Right lung (tissue), 5 donors: ENCODE results near the gene CHMP4B. TPM values are rescaled to one million over a fixed set of nuclear protein-coding genes. Genes with fewer than 3 reads are reported as not detected.

Experiments
- DNase-seq, 2 donors: peaks; one replicate each; pipeline ENCODE4 v3.0.0-alpha.2; 2013
- polyA plus RNA-seq, 5 donors: library from polyadenylated mRNA; unstranded; fragments of 120-200 nt; gene quantifications; one replicate each; pipeline versions ENCODE4 v1.2.1 to v1.2.3, GENCODE V29; 2013; ENCODE audit warnings: inconsistent platforms in 1 of 5, low replicate concordance in 1 of 5; ENCODE audit not compliant: insufficient read length in 5 of 5, insufficient read depth in 1 of 5

Gene CHMP4B
- polyA plus RNA-seq, 5 donors: 103 to 124 (median 117) TPM

- DNase-seq: no peak
Measured at GRCh38 chr20:33816191-33816590, 5.0 kb downstream of the CHMP4B start.

GRCh38 chr20:33817411-33817810 lies 6.3 kb downstream of the CHMP4B start:
- DNase-seq: no peak

- DNase-seq: no peak
Measured at GRCh38 chr20:33819456-33819855, 8.3 kb downstream of the CHMP4B start.

- no peak for DNase-seq
Measured at GRCh38 chr20:33820362-33820761, 9.2 kb downstream of the CHMP4B start.

- no peak for DNase-seq
Measured at GRCh38 chr20:33821270-33821836, 10.2 kb downstream of the CHMP4B start.

- DNase-seq: no peak
Measured at GRCh38 chr20:33822423-33822822, 11.3 kb downstream of the CHMP4B start.

GRCh38 chr20:33822991-33823390 lies 11.8 kb downstream of the CHMP4B start:
- DNase-seq: no peak

GRCh38 chr20:33824852-33825251 lies 13.7 kb downstream of the CHMP4B start:
- DNase-seq: no peak

- no peak for DNase-seq
Measured at GRCh38 chr20:33825340-33826269, 14.5 kb downstream of the CHMP4B start.

GRCh38 chr20:33826270-33826897 lies 15.2 kb downstream of the CHMP4B start:
- DNase-seq: no peak

GRCh38 chr20:33827109-33827508 lies 16.0 kb downstream of the CHMP4B start:
- no peak for DNase-seq

- no peak for DNase-seq
Measured at GRCh38 chr20:33827634-33828325, 16.6 kb downstream of the CHMP4B start.

GRCh38 chr20:33828326-33828844 lies 17.2 kb downstream of the CHMP4B start:
- DNase-seq: no peak

- no peak for DNase-seq
Measured at GRCh38 chr20:33828967-33829560, 17.9 kb downstream of the CHMP4B start.

GRCh38 chr20:33829636-33830035 lies 18.5 kb downstream of the CHMP4B start:
- DNase-seq: no peak

GRCh38 chr20:33830371-33830770 lies 19.2 kb downstream of the CHMP4B start:
- DNase-seq: no peak

GRCh38 chr20:33832103-33832804 lies 21.1 kb downstream of the CHMP4B start:
- peak in 1 of 2 donors; percentile 55 for DNase-seq

GRCh38 chr20:33833333-33833732 lies 22.2 kb downstream of the CHMP4B start:
- no peak for DNase-seq

GRCh38 chr20:33835615-33836172 lies 24.5 kb downstream of the CHMP4B start:
- DNase-seq: no peak

- DNase-seq: no peak
Measured at GRCh38 chr20:33836277-33836676, 25.1 kb downstream of the CHMP4B start.
